Skin epidermis (tissue), 12 donors: ENCODE results near the gene MGMT.

Experiments used
- H3K27ac ChIP-seq, 21 experiments: fragments of 200-600 bp; sonication (generic) in 11 of 21; one replicate each; pipeline ENCODE4 v1.5.0; 2020; ENCODE audit warnings: mild to moderate bottlenecking in 3 of 21, inconsistent platforms in 2 of 21, moderate library complexity in 2 of 21
- H3K4me3 ChIP-seq, 7 experiments: fragments of 200-600 bp; sonication (generic) in 2 of 7; one replicate each; pipeline ENCODE4 v1.5.0; 2020; ENCODE audit warnings: inconsistent platforms in 2 of 7, mild to moderate bottlenecking in 2 of 7, moderate library complexity in 1 of 7

The MGMT gene

DNA sequence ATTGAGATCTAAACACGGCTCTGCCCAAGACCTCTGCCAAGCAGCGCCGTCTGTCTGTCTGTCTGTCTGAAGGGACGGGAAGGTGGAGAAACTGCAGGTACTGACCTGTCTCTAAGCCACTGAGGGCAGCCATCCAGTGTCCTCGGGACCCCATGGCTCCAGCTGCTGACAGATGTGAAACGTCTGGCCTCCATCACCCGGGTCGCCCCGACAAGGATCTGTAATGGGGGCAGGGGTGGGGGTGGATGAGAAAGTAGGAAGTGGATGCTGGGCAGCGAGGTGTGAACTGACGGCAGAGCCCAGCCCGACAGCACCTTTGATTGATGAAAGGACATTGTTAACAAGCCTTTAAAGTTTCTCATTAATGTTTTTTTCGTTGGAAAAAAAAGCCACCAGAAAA, 304.0 kb downstream of the MGMT start:
- no peak overlapping the region for H3K4me3 ChIP-seq
- H3K27ac ChIP-seq: no peak overlapping the region

DNA sequence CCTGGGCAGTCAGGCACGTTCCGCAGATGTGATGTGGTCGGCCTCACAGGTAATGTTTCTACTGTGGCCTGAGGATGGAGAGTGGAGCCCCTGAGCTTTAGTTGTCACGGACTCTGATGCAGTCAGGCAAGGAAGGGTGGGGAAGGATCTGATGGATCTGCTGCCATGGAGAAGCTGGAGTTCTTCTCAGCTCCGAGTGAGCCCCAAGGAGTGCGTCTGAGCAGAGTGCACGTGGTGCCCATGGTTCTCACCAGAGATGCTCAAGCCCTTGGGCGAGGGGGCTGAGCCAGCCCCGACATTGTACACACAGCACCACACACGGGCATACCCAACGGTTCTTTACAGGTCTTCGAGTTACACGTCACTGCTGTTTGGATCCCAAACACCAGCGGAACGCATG, 304.5 kb downstream of the MGMT start:
- Histone ChIP-seq H3K27ac (no peak overlapping the region), H3K4me3 (no peak overlapping the region)

DNA sequence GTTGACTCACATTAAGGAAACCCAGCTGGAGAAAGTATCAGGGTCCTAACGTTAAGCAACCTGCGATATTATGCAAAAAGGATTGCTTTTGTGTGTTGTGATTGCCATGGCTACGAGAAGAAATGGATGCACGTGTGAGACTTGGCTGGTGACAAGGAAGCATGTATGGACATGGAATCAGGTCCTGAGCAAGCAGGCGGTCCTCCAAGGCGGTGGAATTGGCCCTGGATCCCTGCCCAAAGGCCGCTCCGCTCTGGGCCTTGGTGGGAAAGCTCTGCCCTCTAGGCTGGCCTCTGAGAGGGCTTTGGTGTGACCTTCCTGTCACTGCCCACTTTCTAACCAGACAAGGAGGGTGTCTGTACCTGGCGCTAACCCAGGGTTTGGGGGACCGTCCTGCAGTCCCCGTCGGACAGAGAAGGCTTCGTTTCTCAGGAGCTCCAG, 305.0 kb downstream of the MGMT start:
- H3K4me3 ChIP-seq: no peak overlapping the region
- H3K27ac ChIP-seq: no peak overlapping the region

DNA sequence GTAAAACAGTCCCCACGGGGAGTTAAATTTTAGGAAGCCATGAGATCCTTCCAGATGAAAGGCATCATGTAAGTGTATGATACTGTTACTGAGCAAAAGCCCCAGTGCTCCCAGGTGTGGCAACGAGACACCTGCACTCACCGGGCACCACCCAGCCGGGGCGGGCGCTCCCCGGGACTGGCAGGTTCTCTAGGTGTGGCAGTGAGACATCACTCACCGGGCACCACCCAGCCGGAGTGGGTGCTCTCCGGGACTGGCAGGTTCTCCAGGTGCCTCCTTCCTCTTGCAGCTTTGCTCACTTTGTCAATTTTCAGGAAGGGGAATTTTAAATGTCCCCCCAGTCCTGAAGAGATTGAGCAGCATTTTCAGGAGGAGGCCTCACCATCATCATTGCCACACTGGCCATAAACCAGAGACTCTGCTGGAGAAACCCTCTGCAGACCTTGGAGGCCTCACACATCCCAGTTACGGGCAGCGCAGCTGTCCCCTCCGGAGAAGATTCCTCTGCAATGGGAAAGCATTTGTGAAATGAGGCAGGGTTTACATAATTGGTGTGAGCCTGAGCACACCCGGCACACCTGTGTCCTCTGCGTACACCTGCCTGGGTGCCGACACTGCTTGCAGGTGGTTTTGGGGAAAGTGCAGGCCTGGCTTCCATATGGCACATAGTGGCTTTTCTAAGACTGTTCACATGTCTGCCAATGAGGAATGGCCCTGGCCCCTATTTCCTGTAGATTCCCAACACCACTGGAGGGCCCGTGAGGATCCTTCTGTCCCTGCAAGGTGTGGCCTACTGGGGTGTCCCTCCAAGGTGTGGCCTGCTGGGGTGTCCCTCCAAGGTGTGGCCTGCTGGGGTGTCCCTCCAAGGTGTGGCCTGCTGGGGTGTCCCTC, 305.7 kb downstream of the MGMT start:
- H3K4me3 ChIP-seq: no peak overlapping the region
- no peak overlapping the region for H3K27ac ChIP-seq

DNA sequence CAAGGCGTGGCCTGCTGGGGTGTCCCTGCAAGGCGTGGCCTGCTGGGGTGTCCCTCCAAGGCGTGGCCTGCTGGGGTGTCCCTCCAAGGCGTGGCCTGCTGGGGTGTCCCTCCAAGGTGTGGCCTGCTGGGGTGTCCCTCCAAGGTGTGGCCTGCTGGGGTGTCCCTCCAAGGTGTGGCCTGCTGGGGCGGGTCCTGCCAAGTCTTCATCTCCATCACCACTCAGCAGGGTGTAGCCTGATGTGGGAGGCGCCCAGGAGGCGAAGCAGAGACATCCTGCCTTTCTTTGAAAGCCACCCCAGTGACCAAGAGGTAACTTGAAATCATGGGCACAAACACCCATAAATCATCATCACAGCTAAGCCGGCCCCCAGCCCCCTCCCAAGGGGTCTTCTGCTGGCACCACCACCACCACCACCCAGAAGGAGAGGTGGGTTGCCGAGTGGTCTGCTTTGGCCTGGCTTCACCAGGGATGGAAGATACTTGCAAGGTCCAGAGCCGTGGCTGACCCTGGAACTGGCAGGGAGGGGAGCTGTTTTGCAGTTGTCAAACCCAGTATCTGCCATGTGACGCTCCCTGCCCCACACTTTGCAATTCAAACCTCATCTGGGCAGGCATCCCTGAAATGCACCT, 306.4 kb downstream of the MGMT start:
- no peak overlapping the region for H3K27ac ChIP-seq
- H3K4me3 ChIP-seq: no peak overlapping the region

DNA sequence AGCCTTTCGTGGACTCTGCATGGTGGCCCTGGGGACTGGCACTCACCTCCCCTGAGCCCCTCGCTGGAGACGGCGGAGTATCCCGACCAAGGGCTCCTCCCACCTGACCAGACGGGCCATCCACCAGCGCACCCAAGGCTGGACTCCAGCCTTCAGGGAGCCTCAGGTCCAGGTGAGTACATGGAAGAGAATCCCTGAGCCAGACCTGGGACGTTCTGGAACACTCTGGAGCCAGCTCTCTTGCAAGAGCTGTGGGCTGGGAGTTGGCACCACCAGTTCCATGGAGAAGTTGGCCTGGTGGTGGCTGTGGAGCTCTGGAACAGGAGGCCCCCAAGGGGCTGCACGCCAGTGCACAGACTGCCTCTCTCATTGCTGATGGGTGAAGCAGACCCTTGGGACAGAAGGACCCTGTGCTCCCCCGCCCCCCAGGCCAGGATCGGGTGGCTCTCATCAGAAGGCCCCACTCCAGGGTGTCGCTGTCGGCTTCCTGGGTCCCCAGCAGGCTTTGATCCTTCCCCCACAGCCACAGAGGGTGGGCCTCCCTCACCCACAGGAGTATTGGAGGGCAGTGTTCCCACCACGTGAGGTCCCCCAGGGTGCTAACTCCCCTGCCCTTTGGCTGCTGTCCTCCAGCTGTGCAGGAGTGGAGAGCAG, 307.2 kb downstream of the MGMT start:
- Histone ChIP-seq H3K4me3 (no peak overlapping the region), H3K27ac (no peak overlapping the region)

DNA sequence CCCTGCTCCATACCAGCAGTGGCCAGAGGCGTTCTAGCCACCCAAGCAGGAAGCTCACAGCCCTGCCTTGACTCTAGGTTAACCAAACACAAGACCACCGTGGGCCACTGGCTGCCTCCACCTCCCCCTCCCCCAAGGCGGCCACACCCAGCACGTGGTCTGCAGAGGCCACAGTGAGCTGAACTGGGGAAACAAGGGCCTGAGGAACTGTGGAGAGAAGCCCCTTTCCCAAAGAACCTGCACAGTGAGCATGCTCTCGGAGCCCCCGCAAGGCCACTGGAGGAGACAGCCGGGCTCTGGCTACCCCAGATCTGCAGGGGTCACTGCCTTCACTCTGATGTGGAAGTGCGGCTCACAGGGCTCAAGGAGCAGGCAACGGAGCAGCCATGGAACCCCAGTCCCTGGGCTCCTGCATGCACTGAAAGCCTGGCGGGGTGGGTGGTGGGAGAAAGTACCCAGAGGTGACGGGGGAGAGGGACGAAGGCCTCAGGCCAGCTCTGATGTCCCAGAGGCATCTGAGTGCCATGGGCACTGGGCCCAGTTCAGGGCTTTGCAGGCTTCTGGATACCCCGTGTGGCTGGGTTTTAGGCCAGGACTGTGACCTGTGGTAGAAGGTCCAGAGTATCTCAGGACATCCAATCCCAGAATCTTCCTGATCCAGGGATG, 307.8 kb downstream of the MGMT start:
- Histone ChIP-seq H3K4me3 (no peak overlapping the region), H3K27ac (no peak overlapping the region)

DNA sequence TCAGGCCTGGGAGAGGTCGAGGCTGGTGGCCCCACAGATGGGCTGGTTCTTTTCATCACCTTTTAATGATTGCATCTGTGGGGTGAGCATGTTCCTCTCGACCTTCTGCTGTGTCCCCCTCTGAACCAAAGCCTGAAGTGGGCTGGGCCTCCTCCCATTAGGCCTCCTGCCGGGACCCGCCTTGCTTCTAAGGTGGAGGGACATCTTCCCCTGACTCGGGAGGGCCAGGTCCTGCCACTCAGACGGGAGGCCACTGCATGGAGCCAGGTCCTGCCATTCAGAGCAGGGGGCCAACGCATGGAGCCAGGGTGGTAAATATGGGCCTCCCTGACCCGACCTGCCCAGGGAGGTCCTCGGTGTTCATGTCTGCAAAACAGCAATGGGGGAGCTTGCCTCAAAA, 308.6 kb downstream of the MGMT start:
- no peak overlapping the region for H3K4me3 ChIP-seq
- no peak overlapping the region for H3K27ac ChIP-seq

DNA sequence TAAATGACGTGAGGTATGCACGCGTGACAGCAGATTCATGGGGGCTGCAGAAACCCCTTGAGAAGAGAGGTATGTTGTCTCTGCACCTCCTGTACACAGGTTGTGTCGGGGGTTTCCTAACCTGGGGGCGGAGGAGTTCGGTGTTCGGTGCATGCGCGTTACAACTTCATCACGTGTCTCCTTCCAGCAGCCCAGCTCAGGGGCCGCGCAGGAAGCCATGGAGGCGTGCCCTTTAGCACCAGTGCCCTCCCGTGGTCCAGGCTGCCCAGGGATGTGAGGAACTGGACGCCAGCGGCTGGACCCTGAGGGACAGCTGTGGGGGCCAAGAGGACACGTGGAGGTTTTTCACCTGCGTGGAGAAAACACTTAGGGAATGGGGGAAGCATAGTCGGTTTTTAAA, 310.6 kb downstream of the MGMT start:
- Histone ChIP-seq H3K4me3 (no peak overlapping the region), H3K27ac (no peak overlapping the region)

DNA sequence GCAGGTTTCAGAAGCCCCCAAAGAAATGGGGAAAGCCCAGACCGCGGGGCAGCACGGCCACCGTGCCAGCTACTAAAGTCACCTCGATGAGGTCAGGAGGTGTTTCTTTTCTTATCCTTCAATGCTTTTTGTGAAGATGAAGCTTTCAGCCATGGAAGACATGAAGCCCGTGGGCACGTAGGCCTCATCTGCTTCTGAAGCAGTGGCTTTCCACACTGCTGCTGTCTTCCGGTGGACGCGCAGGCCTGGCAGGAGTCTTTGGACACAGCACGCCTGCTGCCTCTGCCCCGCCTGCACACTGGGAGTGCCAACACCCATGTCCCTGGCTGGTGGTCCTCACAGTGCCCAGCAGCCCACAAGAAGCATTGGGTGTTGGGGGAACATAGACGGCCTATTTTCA, 311.5 kb downstream of the MGMT start:
- no peak overlapping the region for H3K27ac ChIP-seq
- no peak overlapping the region for H3K4me3 ChIP-seq

DNA sequence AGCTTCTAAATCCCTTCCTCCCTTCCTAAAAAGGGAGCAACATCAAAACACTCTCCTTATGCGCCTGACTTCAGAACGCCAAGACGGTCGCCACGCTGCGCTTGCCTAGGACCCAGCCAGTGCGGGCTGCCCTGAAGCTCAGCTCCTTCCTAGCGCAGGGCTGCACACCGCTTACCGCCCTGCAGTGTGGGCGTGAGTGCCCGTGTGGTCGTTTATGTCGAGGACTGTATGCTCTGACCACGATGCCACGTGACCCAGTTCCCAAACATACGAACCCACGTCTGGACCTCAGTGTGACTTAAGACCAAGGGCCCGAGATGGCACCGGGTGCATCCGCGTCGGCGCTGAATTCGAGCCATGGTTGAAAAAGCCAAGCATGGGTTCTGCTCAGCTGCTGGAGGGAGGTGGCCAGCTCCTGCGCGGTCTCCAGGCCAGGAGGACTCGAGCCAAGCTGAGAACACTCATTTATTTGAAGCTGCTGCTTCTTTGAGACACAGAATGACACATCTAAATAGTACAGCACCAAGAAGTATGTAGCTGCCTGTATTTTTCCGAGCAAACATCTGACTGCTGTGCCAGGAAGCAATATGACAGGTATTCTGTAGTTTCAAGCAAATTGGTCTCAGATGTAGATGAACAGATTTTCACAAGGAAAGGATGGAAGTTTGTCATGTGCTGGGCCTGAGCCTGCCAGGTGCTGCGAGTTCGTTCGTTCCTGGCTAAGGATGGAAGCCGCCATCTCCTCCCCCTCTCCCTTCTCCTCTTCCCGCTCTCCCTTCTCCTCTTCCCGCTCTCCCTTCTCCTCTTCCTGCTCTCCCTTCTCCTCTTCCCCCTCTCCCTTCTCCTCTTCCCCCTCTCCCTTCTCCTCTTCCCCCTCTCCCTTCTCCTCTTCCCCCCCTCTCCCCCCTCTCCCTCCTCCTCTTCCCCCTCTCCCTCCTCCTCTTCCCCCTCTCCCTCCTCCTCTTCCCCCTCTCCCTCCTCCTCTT, 312.4 kb downstream of the MGMT start:
- Histone ChIP-seq H3K4me3 (no peak overlapping the region), H3K27ac (no peak overlapping the region)

DNA sequence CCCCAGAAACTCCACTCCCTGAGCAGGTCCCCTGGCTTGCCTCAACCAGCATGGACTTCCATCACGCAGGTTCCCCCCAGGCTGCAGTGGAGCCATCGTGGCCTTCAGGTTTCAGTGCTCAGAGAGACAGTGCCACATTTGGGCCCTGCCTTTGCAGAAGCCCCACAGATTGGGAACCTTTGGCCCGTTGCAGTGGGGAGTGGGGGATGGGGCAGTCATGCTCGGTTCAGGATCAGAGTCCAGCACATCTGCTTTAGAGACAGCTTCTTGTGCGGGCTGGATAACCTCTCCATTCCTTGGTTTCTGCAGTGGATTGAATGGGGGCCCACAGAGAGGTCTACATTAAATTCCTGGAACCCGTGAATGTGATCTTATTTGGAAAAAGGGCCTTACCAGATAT, 313.2 kb downstream of the MGMT start:
- no peak overlapping the region for H3K27ac ChIP-seq
- H3K4me3 ChIP-seq: no peak overlapping the region

DNA sequence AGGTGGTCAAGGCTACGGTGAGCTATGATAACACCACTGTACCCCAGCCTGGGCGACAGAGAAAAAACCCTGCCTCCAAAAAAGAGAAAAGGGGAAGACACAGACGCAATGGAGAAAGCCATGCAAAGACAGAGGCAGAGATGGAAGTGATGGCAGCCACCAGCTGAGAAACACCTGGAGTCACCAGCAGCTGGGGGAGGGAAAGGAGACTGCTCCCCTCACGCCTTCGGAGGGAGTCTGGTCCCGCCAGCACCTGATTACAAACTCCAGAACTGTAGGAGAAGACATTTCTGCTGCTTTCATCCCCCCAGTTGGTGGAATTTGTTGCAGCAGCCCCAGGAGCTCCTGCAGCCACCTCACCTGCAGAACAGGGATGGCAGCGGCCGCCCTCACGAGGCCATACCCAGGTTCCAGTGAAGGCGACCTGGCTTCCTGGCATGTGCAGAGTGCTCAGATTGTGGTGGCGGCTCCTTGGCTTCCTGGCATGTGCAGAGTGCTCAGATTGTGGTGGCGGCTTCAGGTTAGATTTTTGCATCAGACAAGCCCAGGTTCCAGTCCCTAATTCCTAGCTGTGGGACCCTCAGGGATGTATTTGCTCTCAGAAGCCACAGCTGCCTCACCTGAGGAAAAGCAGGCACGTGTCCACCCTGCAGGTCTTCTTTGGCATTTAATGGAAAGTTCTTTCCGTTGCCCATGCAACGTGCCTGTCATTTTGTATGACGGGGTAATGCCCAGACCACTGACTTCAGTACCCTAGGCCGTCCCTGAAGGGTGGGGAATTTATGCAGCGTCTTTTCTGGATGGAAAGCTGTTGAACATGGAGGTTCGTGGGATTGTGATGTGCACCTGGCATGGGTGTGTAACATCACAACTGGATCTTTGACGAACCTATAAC, 314.1 kb downstream of the MGMT start:
- Histone ChIP-seq H3K27ac (no peak overlapping the region), H3K4me3 (no peak overlapping the region)

DNA sequence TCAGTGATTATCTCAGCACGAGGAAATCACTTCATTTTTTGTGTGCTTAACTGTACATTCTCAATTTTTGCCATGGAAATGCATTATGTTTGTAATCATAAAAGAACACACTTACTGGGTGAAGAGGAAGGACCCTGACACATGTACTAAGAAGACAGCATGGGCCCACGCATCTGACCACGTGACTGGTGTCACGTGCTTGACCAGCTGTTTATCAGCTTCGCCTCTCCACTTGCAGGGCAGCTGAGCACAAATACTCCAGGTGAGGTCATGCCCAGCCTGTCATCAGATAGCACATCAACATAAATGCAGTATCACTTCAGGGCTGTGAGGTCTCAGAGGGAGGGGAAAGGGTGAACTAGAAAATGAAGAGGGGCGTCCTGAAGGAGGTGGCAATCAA, 317.2 kb downstream of the MGMT start:
- no peak overlapping the region for H3K27ac ChIP-seq

DNA sequence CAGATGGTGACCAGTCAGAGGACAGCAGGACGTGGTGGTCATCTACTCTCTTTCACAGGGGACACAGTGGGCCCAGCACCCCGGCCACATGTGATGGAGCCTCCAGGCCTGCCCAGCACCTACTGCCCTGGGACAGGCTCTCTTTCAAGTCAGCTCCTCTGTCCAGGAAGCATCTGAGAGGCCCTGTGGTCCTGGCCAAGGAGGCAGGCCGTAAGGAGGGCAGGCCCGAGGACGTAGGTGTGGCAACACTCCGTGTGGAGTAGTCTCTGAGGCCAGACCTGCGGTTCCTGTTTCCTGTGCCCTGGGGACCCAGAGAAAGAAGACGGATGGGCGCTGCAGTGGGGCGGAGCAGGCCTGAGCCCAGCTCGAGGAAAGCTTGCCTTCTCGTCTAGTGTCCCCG, 317.9 kb downstream of the MGMT start:
- H3K27ac ChIP-seq: no peak overlapping the region
- no peak overlapping the region for H3K4me3 ChIP-seq

More for the DNA sequence above, 317.2 kb downstream of the MGMT start:
- no peak overlapping the region for H3K4me3 ChIP-seq

DNA sequence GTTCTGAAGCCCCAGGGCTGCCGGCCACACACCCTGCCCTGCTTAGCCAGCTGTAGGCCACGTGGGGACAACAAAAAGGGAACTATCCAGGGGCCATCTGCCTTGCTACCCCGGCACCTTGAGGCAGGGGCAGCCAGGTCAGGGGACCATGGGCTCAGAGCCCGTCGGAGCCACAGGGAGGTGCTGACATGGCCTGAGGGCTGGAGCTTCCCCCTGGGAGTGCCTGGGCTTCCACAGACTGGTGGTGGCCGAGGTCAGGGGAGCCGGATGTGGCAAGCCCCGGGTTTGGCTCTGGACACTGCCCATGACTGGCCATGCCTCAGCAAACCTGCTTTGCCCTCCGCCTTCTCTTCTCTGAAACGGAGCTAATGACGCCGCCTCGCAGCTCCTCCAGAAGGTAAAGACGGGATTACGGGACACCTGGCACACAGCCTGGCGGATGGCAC, 318.5 kb downstream of the MGMT start:
- Histone ChIP-seq H3K27ac (no peak overlapping the region), H3K4me3 (no peak overlapping the region)

DNA sequence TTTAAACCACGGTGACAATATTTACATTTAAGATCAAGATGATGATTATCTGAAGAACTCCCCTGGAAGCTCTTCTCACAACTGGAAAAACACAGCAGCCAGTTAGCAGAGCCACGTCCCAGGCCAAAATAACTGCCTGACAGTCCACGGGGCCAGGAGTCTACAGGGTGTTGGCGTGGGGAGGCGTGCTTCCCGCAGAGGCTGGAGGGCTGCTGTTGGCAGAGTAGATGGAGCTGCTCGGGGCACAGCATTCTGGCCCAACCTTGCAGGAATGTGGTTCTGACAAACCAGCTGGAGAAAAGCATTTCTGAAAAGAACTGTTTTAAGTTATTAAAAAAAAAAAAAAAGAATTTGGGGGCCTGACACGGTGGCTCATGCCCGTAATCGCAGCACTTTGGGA, 319.2 kb downstream of the MGMT start:
- no peak overlapping the region for H3K27ac ChIP-seq
- H3K4me3 ChIP-seq: no peak overlapping the region

DNA sequence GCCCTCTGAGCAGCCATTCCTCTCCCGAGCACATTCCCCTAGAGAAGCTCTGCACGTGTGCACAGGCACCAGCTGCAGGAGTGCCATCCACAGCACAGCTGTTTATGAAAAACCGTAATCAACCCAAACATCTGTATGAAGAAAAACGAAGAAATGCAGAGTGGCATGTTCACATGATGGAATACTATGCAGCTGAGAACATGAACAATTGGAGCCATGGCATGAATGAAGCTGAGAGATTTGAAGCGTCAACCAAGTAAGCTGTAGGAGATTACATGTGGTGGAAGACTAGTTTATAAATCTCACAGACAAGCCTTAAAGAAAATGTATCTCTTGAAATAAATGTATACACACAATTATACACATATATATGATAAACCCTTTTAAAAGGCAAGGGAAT, 320.5 kb downstream of the MGMT start:
- H3K27ac ChIP-seq: no peak overlapping the region
- no peak overlapping the region for H3K4me3 ChIP-seq
